HL-60 (cell line): Measurements from ENCODE around the gene EDARADD.

ENCODE experiments used
- CTCF ChIP-seq: IDR thresholded peaks from one replicate; pipeline ENCODE4 v1.5.1; 2011; ENCODE audit warnings: low read length, control low read depth, inconsistent platforms; ENCODE audit not compliant: insufficient read depth
- REST ChIP-seq: IDR thresholded peaks from 2 replicates; pipeline ENCODE4 v1.6.1; 2012; ENCODE audit warnings: low read depth; ENCODE audit not compliant: insufficient replicate concordance

DNA sequence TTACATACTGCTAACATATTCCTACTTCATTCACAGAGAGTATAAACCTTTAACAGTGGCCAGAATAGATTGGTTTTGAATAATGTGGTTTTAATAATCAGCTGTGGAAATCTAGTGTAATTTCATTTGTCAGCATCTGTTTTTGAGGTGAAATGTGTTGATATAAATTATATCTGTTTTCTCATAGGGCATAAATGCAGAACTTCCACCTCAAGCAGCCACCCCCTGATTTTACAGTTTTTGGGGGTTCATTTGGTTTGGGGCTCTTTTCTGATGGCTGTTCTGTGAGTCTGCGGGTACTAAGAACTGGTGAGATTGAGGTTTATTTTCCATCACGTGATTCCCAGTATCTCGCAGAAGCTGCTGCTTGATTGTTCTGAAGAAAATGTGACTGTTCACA lies 23.2 kb downstream of the EDARADD start:
- TF ChIP-seq REST = no peak
- no peak for TF ChIP-seq CTCF
